ENCODE data around the gene CDC37L1.

DNA sequence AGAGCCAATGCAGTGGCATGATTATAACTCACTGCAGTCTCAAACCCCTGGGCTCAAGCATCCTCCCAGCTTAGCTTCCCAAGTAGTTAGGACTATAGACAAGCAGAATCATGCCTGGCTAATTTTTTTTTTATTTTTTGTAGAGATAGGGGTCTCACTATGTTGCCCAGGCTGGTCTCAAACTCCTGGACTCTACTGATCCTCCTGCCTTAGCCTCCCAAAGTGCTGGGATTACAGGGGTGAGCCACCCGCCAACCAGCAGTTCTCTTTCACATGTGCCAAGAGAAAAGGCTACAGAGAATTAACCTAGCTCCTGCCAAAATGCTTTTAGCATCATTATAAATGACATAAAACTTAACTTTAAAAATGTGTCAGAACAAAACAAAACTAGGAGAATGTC is 53.5 kb downstream of the CDC37L1 start:
- TF ChIP-seq, protein P1, sequence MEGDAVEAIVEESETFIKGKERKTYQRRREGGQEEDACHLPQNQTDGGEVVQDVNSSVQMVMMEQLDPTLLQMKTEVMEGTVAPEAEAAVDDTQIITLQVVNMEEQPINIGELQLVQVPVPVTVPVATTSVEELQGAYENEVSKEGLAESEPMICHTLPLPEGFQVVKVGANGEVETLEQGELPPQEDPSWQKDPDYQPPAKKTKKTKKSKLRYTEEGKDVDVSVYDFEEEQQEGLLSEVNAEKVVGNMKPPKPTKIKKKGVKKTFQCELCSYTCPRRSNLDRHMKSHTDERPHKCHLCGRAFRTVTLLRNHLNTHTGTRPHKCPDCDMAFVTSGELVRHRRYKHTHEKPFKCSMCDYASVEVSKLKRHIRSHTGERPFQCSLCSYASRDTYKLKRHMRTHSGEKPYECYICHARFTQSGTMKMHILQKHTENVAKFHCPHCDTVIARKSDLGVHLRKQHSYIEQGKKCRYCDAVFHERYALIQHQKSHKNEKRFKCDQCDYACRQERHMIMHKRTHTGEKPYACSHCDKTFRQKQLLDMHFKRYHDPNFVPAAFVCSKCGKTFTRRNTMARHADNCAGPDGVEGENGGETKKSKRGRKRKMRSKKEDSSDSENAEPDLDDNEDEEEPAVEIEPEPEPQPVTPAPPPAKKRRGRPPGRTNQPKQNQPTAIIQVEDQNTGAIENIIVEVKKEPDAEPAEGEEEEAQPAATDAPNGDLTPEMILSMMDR (IDR thresholded peaks at IDR 0.05), result no peak
- no peak for TF ChIP-seq EP300 (IDR thresholded peaks at IDR 0.05)
- TF ChIP-seq POLR2A (IDR thresholded peaks at IDR 0.05), result no peak
